Progenitor cell of endocrine pancreas (in vitro differentiated cells): Measurements from ENCODE around the gene KIAA0586. TPM values are rescaled to one million over a fixed set of nuclear protein-coding genes. Genes with fewer than 3 reads are reported as not detected.
"Not testable (repeated sequence)": the region's sequence is repeated elsewhere in the genome, so short reads cannot be mapped to it uniquely, and the experiment has no call there.

Experiments
- DNase-seq: peaks from one replicate; pipeline ENCODE4 v3.0.0; 2021; ENCODE audit warnings: low spot score; ENCODE audit not compliant: unreplicated experiment
- H3K27ac Mint-ChIP-seq: 2 replicates; pipeline ENCODE4 v1.8.0; 2021; ENCODE audit warnings: mild to moderate bottlenecking, moderate library complexity, mixed read lengths
- H3K27me3 Mint-ChIP-seq: 2 replicates; pipeline ENCODE4 v1.8.0; 2021; ENCODE audit warnings: mixed read lengths
- H3K36me3 Mint-ChIP-seq: 2 replicates; pipeline ENCODE4 v1.8.0; 2022; ENCODE audit warnings: mixed read lengths; ENCODE audit not compliant: insufficient read depth
- H3K4me1 Mint-ChIP-seq: 2 replicates; pipeline ENCODE4 v1.8.0; 2021; ENCODE audit warnings: low read depth, mixed read lengths
- H3K4me3 Mint-ChIP-seq: 2 replicates; pipeline ENCODE4 v1.8.0; 2021; ENCODE audit warnings: low read depth, mild to moderate bottlenecking, moderate library complexity, mixed read lengths
- H3K9me3 Mint-ChIP-seq: 2 replicates; pipeline ENCODE4 v1.8.0; 2021; ENCODE audit warnings: low read depth, mixed read lengths
- total RNA-seq: library from RNA; stranded (reverse); gene quantifications from 2 replicates; pipeline ENCODE4 v1.2.1, GENCODE V29; 2021
- TF ChIP-seq, protein P1 (sequence below): fragments of 200-600 bp; sonication (generic); IDR thresholded peaks from one replicate; pipeline ENCODE4 v1.5.0; 2021; ENCODE audit warnings: antibody characterized with exemption, mild to moderate bottlenecking; ENCODE audit not compliant: unreplicated experiment

The KIAA0586 gene
- total RNA-seq, 1 donor from 2014 or later: 17.7 TPM

DNA sequence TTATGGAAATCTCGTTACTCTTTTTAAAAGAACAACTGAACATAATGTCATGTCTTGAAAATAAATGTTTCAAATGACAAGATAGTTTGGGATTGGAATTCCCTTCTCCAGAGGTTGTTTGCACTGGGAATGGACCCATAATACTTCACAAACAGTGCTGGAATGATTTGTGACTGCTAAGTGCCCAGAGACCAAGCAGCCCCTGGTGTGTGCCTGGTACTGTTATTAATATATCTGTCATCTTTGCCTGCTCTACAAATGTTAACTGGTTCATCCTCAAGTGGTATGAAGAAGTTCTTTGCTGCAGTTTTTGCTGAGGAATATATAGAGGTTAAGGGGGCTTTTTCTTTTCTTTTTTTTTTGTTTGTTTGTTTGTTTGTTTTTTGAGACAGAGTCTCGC, 145.3 kb downstream of the KIAA0586 start:
- Mint-ChIP-seq H3K4me1 (peaks cover 9% of the 10 kb centered on the region), H3K4me3 (no peak overlapping the region), H3K36me3 (no peaks in the 10 kb centered on the region), H3K9me3 (no peaks in the 10 kb centered on the region), H3K27me3 (peaks cover 4% of the 10 kb centered on the region), H3K27ac (no peak overlapping the region)
- TF ChIP-seq, protein P1, sequence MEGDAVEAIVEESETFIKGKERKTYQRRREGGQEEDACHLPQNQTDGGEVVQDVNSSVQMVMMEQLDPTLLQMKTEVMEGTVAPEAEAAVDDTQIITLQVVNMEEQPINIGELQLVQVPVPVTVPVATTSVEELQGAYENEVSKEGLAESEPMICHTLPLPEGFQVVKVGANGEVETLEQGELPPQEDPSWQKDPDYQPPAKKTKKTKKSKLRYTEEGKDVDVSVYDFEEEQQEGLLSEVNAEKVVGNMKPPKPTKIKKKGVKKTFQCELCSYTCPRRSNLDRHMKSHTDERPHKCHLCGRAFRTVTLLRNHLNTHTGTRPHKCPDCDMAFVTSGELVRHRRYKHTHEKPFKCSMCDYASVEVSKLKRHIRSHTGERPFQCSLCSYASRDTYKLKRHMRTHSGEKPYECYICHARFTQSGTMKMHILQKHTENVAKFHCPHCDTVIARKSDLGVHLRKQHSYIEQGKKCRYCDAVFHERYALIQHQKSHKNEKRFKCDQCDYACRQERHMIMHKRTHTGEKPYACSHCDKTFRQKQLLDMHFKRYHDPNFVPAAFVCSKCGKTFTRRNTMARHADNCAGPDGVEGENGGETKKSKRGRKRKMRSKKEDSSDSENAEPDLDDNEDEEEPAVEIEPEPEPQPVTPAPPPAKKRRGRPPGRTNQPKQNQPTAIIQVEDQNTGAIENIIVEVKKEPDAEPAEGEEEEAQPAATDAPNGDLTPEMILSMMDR: no peak
- no peak for DNase-seq

DNA sequence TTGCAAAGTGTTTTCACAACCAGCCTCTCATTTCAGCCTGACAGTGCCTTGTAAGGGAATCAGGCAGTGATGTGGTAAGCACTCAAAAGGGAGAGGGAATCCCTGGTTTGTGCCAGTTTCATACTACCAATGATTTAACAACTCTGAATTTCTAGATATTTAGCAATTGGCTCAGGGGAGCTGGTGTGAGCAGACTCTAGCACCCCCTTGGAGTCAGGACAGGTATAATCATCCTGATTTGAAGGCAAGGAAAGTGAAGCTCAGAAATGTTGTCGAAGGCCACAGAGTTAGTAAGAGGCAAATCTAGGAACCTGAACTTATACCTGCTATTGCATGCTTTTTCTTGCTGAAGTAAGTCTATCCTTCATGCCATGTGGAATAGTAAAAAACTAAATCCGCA, 147.1 kb downstream of the KIAA0586 start:
- Mint-ChIP-seq H3K27ac (no peak overlapping the region), H3K9me3 (no peaks in the 10 kb centered on the region), H3K4me1 (peaks cover 9% of the 10 kb centered on the region), H3K27me3 (peaks cover 4% of the 10 kb centered on the region), H3K36me3 (no peaks in the 10 kb centered on the region), H3K4me3 (no peak overlapping the region)
- no peak for DNase-seq
- TF ChIP-seq, protein P1: peak; percentile 9

DNA sequence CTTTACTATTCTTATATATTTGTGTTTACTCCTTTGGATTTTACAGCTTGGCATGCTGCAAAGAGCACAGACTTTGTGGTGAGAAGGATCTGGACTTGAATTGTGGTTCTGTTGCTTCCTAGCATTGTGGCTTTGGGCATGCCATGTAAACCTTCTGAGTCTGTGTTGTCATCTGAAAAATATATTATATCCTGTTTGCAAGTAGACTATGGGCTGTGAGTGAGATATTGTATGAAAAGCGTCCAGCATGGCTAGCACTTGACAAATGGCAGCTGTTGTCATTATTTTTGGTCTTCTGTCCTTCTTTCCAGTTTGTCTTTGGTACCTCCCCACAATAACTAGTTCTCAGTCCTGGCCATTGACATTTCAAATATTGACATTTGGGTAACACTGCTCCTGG, 148.4 kb downstream of the KIAA0586 start:
- DNase-seq: no peak
- H3K9me3 Mint-ChIP-seq: peaks cover 3% of the 10 kb centered on the region
- peaks cover 4% of the 10 kb centered on the region for H3K27me3 Mint-ChIP-seq
- no peak overlapping the region for H3K27ac Mint-ChIP-seq
- TF ChIP-seq, protein P1: no peak
- H3K4me3 Mint-ChIP-seq: no peak overlapping the region
- no peaks in the 10 kb centered on the region for H3K36me3 Mint-ChIP-seq
- peaks cover 9% of the 10 kb centered on the region for H3K4me1 Mint-ChIP-seq

DNA sequence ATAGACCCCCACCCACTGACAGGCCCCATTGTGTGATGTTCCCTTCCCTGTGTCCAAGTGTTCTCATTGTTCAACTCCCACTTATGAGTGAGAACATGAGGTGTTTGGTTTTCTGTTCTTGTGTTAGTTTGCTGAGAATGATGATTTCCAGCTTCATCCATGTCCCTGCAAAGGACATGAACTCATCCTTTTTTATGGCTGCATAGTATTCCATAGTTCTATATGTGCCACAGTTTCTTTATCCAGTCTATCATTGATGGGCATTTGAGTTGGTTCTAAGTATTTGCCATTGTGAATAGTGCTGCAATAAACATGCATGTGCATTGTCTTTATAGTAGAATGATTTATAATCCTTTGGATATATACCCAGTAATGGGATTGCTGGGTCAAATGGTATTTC, 152.5 kb downstream of the KIAA0586 start:
- H3K27ac Mint-ChIP-seq: not testable (repeated sequence)
- peaks cover 11% of the 10 kb centered on the region for H3K9me3 Mint-ChIP-seq

DNA sequence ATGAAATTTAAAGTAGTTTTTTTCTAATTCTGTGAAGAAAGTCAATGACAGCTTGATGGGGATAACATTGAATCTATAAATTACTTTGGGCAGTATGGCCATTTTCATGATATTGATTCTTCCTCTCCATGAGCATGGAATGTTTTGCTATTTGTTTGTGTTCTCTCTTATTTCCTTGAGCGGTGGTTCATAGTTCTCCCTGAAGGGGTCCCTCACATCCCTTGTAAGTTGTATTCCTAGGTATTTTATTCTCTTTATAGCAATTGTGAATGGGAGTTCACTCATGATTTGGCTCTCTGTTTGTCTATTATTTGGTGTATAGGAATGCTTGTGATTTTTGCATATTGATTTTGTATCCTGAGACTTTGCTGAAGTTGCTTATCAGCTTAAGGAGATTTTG, 153.9 kb downstream of the KIAA0586 start:
- H3K27ac Mint-ChIP-seq, H3K27me3 Mint-ChIP-seq, H3K36me3 Mint-ChIP-seq, H3K4me3 Mint-ChIP-seq, H3K4me1 Mint-ChIP-seq, DNase-seq: not testable (repeated sequence)
- H3K9me3 Mint-ChIP-seq: peaks cover 11% of the 10 kb centered on the region

More for the DNA sequence above, 152.5 kb downstream of the KIAA0586 start:
- not testable (repeated sequence) for H3K36me3 Mint-ChIP-seq, DNase-seq, H3K4me3 Mint-ChIP-seq, H3K27me3 Mint-ChIP-seq, H3K4me1 Mint-ChIP-seq

DNA sequence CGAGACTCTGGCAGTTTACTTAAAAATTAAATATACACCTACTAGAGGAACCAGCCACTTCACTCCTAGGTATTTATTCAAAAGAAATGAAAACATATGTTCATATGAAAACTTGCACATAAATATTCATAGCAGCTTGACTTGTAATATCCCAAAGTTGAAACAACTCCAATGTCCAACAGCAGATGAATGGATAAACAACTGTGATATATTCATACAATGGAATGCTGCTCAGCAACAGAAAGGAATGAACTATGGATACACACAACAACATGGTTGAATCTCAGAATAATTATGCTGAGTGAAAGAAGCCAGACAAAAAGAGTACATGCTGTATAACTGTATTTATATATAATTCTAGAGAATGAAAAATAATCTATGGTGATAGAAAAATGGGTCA, 156.9 kb downstream of the KIAA0586 start:
- no peak for DNase-seq
- Mint-ChIP-seq H3K36me3 (peaks cover 3% of the 10 kb centered on the region), H3K27ac (no peak overlapping the region), H3K4me1 (peaks cover 2% of the 10 kb centered on the region), H3K27me3 (no peaks in the 10 kb centered on the region), H3K4me3 (no peak overlapping the region), H3K9me3 (peaks cover 11% of the 10 kb centered on the region)
- TF ChIP-seq, protein P1: no peak
